Pancreas (tissue), 10 donors: ENCODE results near the gene PPP3CA. TPM values are rescaled to one million over a fixed set of nuclear protein-coding genes. Genes with fewer than 3 reads are reported as not detected.

Source experiments
- ATAC-seq, 4 donors: fragments of 200-7000 bp; cut with Tn5 transposase; one replicate each; pipeline versions ENCODE4 v1.8.0 to v1.9.1; 2020; ENCODE audit warnings: mild to moderate bottlenecking in 4 of 4, moderate library complexity in 4 of 4
- DNase-seq, 6 donors: peaks; one replicate each; pipeline ENCODE4 v3.0.0-alpha.2; 2020
- FAIRE-seq: peaks from 2 replicates; lab custom pipeline; 2012; peaks lifted over from hg19 to GRCh38; lab: Jason Lieb, UNC
- H3K27ac ChIP-seq, 4 donors: fragments of 200-600 bp; sonication (generic); 1 replicate in 3 of 4; 2 replicates in 1 of 4; pipeline versions ENCODE4 v1.5.0 to v1.8.0; 2020
- H3K27me3 ChIP-seq, 4 donors: fragments of 200-600 bp; one replicate each; pipeline ENCODE4 v1.8.0; 2021
- H3K36me3 ChIP-seq, 3 donors: fragments of 200-600 bp; sonication (generic) in 1 of 3; one replicate each; pipeline versions ENCODE4 v1.5.0 to v1.8.0; 2020 to 2021
- H3K4me1 ChIP-seq, 3 donors: fragments of 200-600 bp; one replicate each; pipeline ENCODE4 v1.8.0; 2021
- H3K4me3 ChIP-seq, 4 donors: fragments of 200-600 bp; sonication (generic) in 2 of 4; one replicate each; pipeline versions ENCODE4 v1.5.0 to v1.8.0; 2020 to 2021
- H3K9me3 ChIP-seq, 4 donors: fragments of 200-600 bp; one replicate each; pipeline ENCODE4 v1.8.0; 2021
- WGBS, 2 donors: extraction: QIAGEN DNeasy Blood & Tissue Kit; methylation state at CpG; one replicate each; pipeline ENCODE4 v1.1.7; 2013; 5-methylcytosine and 5-hydroxymethylcytosine counted together
- intact Hi-C, 3 donors: fragments of 100-400 bp; cut with DNase I; formaldehyde crosslinking; loops; one replicate each; pipeline versions ENCODE4 v1.11.1 to v1.14.2; 2022
- polyA plus RNA-seq, 2 donors: library from polyadenylated mRNA; stranded (reverse); fragments of 200-250 nt; gene quantifications; one replicate each; pipeline ENCODE4 v1.2.3, GENCODE V29; 2013
- total RNA-seq, 6 donors: library from RNA; stranded (reverse); fragmentation: NEBNext Ultra II Directional in 4 of 6; extraction: Animal tissue kit (Norgen Biotek cat#: 25700) in 4 of 6; gene quantifications; one replicate each; pipeline versions ENCODE4 v1.2.1 to v1.2.4, GENCODE V29; 2021 to 2023
- TF ChIP-seq, protein P1 (sequence below), 4 donors: fragments of 200-600 bp; sonication (generic) in 3 of 4; IDR thresholded peaks; one replicate each; pipeline versions ENCODE4 v1.5.0 to v1.8.0; 2021; ENCODE audit warnings: antibody characterized with exemption in 4 of 4
- donor health status: healthy with polysubstance abuse.
- donor health status: DM: no; HTN: no; CAD: no; lungs with moderate emphysema.
- donor health status: DM: no; HTN: no; CAD: no.
- donor health status: control.
- donor health status: control.
- donor health status: Bipolar disorder and iron deficiency.
- donor health status: DM: yes; HTN: yes; CAD: no.
- donor health status: DM: no; HTN: no; CAD: no.
- donor health status: DM: no; HTN: no; CAD: no.
- donor health status: DM: yes; HTN: yes; CAD: no.

The PPP3CA gene
- total and polyA plus RNA-seq, 8 donors: 4.9 to 22.7 (median 10.3) TPM

DNA sequence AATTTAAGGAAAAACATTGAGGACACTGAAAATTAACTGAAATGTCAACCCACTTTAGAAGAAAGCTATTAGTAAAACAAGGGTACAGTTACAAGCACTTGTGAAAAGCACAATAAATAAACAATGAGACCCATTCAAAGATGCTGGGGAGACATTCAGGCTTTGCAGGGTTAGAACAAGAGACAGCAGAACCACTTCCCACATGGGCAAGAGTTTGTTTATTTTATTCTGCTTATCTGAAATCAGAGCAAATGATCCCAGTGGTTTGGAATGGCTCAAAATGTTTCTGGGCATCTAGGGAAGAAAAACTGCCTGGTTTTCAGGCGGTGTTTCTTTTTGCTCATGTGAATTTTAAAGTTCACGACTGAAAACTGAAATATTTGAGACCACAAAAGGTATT lies 42.4 kb downstream of the PPP3CA start:
- ATAC-seq (peak in 3 of 4 donors; percentile 49 to 76 (median 63)), FAIRE-seq (no peak), DNase-seq (no peak)
- Histone ChIP-seq H3K9me3 (no peaks in the 10 kb centered on the region), H3K36me3 (no peaks in the 10 kb centered on the region), H3K27me3 (no peaks in the 10 kb centered on the region), H3K4me3 (no peak overlapping the region), H3K27ac (peak overlapping the region in 1 of 4 donors; percentile 6), H3K4me1 (peaks cover 0 to 27% (median 19%) of the 10 kb centered on the region in 3 donors)
- TF ChIP-seq, protein P1, sequence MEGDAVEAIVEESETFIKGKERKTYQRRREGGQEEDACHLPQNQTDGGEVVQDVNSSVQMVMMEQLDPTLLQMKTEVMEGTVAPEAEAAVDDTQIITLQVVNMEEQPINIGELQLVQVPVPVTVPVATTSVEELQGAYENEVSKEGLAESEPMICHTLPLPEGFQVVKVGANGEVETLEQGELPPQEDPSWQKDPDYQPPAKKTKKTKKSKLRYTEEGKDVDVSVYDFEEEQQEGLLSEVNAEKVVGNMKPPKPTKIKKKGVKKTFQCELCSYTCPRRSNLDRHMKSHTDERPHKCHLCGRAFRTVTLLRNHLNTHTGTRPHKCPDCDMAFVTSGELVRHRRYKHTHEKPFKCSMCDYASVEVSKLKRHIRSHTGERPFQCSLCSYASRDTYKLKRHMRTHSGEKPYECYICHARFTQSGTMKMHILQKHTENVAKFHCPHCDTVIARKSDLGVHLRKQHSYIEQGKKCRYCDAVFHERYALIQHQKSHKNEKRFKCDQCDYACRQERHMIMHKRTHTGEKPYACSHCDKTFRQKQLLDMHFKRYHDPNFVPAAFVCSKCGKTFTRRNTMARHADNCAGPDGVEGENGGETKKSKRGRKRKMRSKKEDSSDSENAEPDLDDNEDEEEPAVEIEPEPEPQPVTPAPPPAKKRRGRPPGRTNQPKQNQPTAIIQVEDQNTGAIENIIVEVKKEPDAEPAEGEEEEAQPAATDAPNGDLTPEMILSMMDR (IDR thresholded peaks at IDR 0.05): no peak
- WGBS, 2 donors: 56 to 63% methylated on average over 2 of the region's 2 CpGs
- intact Hi-C loops: no loop called here

DNA sequence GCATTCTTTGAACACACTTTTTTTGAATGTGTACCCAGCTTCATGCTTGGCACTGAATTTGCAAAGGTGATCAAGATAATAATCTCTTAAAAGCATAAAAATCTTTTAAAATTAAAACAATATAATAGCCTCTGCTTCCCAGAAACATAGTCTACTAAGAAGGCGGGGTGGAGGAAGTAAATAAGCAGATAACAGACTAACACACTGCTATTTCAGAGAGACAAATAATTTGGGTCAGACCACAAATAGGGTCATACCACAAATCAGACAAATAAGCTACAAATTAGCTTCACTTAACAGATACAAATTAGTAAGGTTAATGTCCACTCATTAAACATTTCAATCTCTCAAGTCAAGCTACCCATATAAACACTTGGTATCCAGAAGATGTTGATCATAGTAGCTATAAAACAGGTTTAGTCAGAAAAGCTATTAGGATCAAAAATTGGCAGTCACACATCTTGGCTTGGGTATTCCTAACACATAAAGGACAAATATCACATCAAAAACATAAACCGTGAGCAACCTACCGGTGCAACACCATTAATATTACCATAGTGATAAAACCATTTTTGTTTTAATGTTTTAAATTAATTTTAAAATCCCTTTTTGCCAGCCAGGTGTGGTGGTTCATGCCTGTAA lies 47.3 kb downstream of the PPP3CA start:
- no peaks in the 10 kb centered on the region for H3K9me3 ChIP-seq
- TF ChIP-seq, protein P1 (IDR thresholded peaks at IDR 0.05): no peak
- intact Hi-C loops: no loop called here
- H3K36me3 ChIP-seq: no peaks in the 10 kb centered on the region
- H3K27ac ChIP-seq: no peak overlapping the region
- ATAC-seq (no peak), FAIRE-seq (no peak), DNase-seq (no peak)
- H3K4me3 ChIP-seq: no peak overlapping the region
- H3K4me1 ChIP-seq: peaks cover 0 to 13% (median 8%) of the 10 kb centered on the region in 3 donors
- no peaks in the 10 kb centered on the region for H3K27me3 ChIP-seq
- WGBS, 2 donors: 43 to 54% methylated on average over 3 of the region's 3 CpGs

DNA sequence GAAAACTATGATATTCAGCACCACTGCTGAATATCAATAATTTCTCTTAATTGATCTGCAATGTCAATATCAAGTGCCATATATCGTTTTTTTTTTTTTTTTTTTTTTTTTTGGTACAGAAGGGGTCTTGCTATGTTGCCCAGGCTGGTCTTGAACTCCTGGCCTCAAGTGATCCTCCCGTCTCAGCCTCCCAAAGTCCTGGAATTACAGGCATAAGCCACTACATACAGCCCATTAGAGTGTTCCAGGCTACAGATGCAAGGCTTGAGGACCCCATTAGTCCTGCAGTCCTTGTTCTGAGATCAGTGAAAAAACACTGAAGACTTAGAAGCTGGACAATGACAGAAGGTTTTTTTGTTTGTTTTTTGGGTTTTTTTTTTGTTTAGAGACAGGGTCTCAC lies 48.3 kb downstream of the PPP3CA start:
- intact Hi-C loops: no loop called here
- 77 to 88% methylated on average over 2 of the region's 2 CpGs for WGBS, 2 donors
- H3K27ac ChIP-seq: no peak overlapping the region

DNA sequence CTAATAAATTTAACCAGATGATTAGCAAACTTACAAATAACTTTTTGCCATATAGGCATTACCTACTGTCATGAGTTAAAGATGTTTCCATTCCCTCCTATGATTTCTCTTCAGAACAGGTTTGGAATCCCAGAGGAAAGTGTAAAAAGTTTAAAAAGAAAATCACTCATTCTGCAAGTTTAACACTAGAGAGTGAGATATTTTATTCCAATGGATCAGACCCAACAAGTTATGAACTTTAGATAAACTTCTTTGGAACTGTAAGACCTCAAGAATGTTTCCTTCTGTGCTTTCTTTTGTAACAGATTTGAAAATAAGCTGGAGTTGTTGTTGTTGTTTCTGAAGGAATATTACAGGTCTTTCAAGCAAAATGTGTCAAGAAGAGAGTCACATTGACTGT lies 51.6 kb downstream of the PPP3CA start:
- Histone ChIP-seq H3K27me3 (no peaks in the 10 kb centered on the region), H3K9me3 (no peaks in the 10 kb centered on the region), H3K4me3 (no peak overlapping the region), H3K36me3 (no peaks in the 10 kb centered on the region), H3K27ac (no peak overlapping the region), H3K4me1 (peaks cover 0 to 4% (median 3%) of the 10 kb centered on the region in 3 donors)
- no peak for DNase-seq
- no peak for ATAC-seq
- FAIRE-seq: no peak
- TF ChIP-seq, protein P1 (IDR thresholded peaks at IDR 0.05): no peak
- intact Hi-C loops: no loop called here

More for the DNA sequence above, 48.3 kb downstream of the PPP3CA start:
- FAIRE-seq (no peak), ATAC-seq (no peak), DNase-seq (no peak)
- Histone ChIP-seq H3K27me3 (no peaks in the 10 kb centered on the region), H3K9me3 (no peaks in the 10 kb centered on the region), H3K4me3 (no peak overlapping the region), H3K4me1 (peaks cover 0 to 4% (median 0%) of the 10 kb centered on the region in 3 donors), H3K36me3 (no peaks in the 10 kb centered on the region)
- TF ChIP-seq, protein P1 (IDR thresholded peaks at IDR 0.05): no peak

DNA sequence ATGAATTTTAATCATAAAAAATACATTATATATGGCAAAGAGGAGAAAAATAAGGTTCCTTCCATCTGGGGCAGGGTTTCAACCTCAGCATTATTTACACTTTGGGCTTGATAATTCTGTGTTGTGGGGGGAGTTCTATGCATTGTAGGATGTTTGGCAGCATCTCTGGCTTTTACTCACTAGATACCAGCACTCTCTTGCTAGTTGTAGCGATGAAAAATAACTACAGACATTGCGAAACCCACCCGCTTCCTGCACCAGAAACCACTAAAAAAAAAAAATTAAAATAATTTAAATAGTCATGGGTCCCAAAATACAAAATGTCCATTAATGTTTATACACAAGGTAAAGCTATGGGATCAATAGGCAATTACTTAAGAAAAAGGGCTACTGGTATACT lies 52.7 kb downstream of the PPP3CA start:
- TF ChIP-seq, protein P1 (IDR thresholded peaks at IDR 0.05): no peak
- no peak for FAIRE-seq
- no peak for DNase-seq
- H3K27ac ChIP-seq: no peak overlapping the region
- 95 to 98% methylated on average over 3 of the region's 3 CpGs for WGBS, 2 donors
- no peaks in the 10 kb centered on the region for H3K36me3 ChIP-seq
- H3K9me3 ChIP-seq: no peaks in the 10 kb centered on the region
- H3K4me3 ChIP-seq: no peak overlapping the region
- peaks cover 0 to 3% (median 0%) of the 10 kb centered on the region in 3 donors for H3K4me1 ChIP-seq
- H3K27me3 ChIP-seq: no peaks in the 10 kb centered on the region
- no peak for ATAC-seq
- intact Hi-C loops: no loop called here
